Transverse colon (tissue), 4 donors: ENCODE data around the gene FGD4. TPM values are rescaled to one million over a fixed set of nuclear protein-coding genes. Genes with fewer than 3 reads are reported as not detected.
"Not testable (repeated sequence)": the region's sequence is repeated elsewhere in the genome, so short reads cannot be mapped to it uniquely, and the experiment has no call there.

Experiments
- DNase-seq: peaks from one replicate; pipeline ENCODE4 v3.0.0-alpha.2; 2019
- H3K27ac ChIP-seq, 4 donors: fragments of 200-600 bp; sonication (generic); 2 replicates each; pipeline ENCODE4 v1.5.1; 2016 to 2018; ENCODE audit warnings: inconsistent platforms in 4 of 4
- H3K27me3 ChIP-seq: fragments of 200-600 bp; sonication (generic); 2 replicates; pipeline ENCODE4 v1.5.1; 2017; ENCODE audit warnings: inconsistent platforms
- H3K36me3 ChIP-seq, 4 donors: fragments of 200-600 bp; sonication (generic); 2 replicates each; pipeline ENCODE4 v1.5.1; 2017 to 2019; ENCODE audit warnings: inconsistent platforms in 4 of 4
- H3K4me1 ChIP-seq, 4 donors: fragments of 200-600 bp; sonication (generic); 2 replicates each; pipeline ENCODE4 v1.5.1; 2017 to 2020; ENCODE audit warnings: inconsistent platforms in 4 of 4
- H3K4me3 ChIP-seq, 4 donors: fragments of 200-600 bp; sonication (generic); 1 replicate in 1 of 4; 2 replicates in 3 of 4; pipeline versions ENCODE4 v1.5.1 to v1.6.1; 2017 to 2019; ENCODE audit warnings: inconsistent platforms in 4 of 4
- H3K9me3 ChIP-seq, 2 donors: fragments of 200-600 bp; sonication (generic); 2 replicates each; pipeline ENCODE4 v1.5.1; 2017 to 2019; ENCODE audit warnings: inconsistent platforms in 2 of 2
- CTCF ChIP-seq, 5 experiments: fragments of 200-600 bp in 3 of 5; fragments of 450-650 bp in 2 of 5; sonication (generic) in 3 of 5; IDR thresholded peaks; 1 replicate in 2 of 5; 2 replicates in 3 of 5; pipeline ENCODE4 v1.5.1; 2016 to 2017; ENCODE audit warnings: antibody characterized with exemption in 5 of 5, inconsistent platforms in 3 of 5, mild to moderate bottlenecking in 2 of 5, moderate library complexity in 1 of 5
- EP300 ChIP-seq: sonication (generic); formaldehyde crosslinking; IDR thresholded peaks from one replicate; pipeline ENCODE4 v1.6.1; 2017; ENCODE audit warnings: antibody characterized with exemption, low read depth
- POLR2A ChIP-seq: fragments of 450-650 bp; IDR thresholded peaks from one replicate; pipeline ENCODE4 v1.6.1; 2016; ENCODE audit warnings: antibody characterized with exemption, mild to moderate bottlenecking, moderate library complexity
- POLR2AphosphoS5 ChIP-seq, 3 donors: sonication (generic); formaldehyde crosslinking; IDR thresholded peaks; one replicate each; pipeline ENCODE4 v1.6.1; 2016; ENCODE audit warnings: antibody characterized with exemption in 3 of 3
- WGBS, 2 donors: methylation state at CpG; one replicate each; pipeline ENCODE4 v1.1.5; 2018; ENCODE audit warnings: low coverage in 1 of 2; 5-methylcytosine and 5-hydroxymethylcytosine counted together
- in situ Hi-C, 4 donors: fragments of 200-750 bp; cut with MboI; loops; one replicate each; pipeline versions ENCODE4 v1.15.0 to v1.15.1; 2017; ENCODE audit warnings: low sequenced_read_pairs in 3 of 4, low pct_ligation_motif_present in 1 of 4, low pct_unique_long_range_greater_than_20kb in 1 of 4
- intact Hi-C: fragments of 100-400 bp; cut with DNase I; formaldehyde crosslinking; loops from one replicate; pipeline ENCODE4 v1.15.1; 2023; ENCODE audit warnings: low total_unique reads
- total RNA-seq, 4 donors: library from RNA; depleted of rRNA; stranded (reverse); fragments of >200 nt; gene quantifications; one replicate each; pipeline ENCODE4 v1.1.0, GENCODE V29; 2016

Gene FGD4
- total RNA-seq, 4 donors from 2014 or later, result 80.2 to 132 (median 98.2) TPM

GRCh38 chr12:32505067-32505945 lies 105.9 kb downstream of the FGD4 start:
- Histone ChIP-seq H3K4me3 (no peak overlapping the region), H3K27ac (no peak overlapping the region), H3K27me3 (no peaks in the 10 kb centered on the region), H3K36me3 (no peaks in the 10 kb centered on the region), H3K4me1 (peaks cover 0 to 26% (median 3%) of the 10 kb centered on the region in 4 donors), H3K9me3 (no peaks in the 10 kb centered on the region)
- WGBS, 2 donors, result 60 to 73% methylated on average over 11 to 12 of the region's 12 CpGs
- intact Hi-C loops (no loop called here), in situ Hi-C loops (no loop called here)
- DNase-seq, result no peak
- TF ChIP-seq POLR2A (no peak), CTCF (IDR thresholded peaks at IDR 0.05) (no peak), POLR2AphosphoS5 (IDR thresholded peaks at IDR 0.05) (no peak), EP300 (no peak)

GRCh38 chr12:32507096-32507941 lies 108.0 kb downstream of the FGD4 start:
- intact Hi-C loops, H3K27ac ChIP-seq, H3K9me3 ChIP-seq, in situ Hi-C loops, H3K4me3 ChIP-seq, H3K36me3 ChIP-seq, H3K27me3 ChIP-seq, DNase-seq: not testable (repeated sequence)
- H3K4me1 ChIP-seq, result peaks cover 0 to 10% (median 5%) of the 10 kb centered on the region in 4 donors
- 72 to 79% methylated on average over 6 of the region's 8 CpGs for WGBS, 2 donors

- 50% methylated on average over 3 of the region's 3 CpGs; no CpG with 5 or more reads in 1 of the 2 donors for WGBS, 2 donors
- in situ Hi-C loops, result no loop called here
Observed at GRCh38 chr12:32507942-32508320, 108.6 kb downstream of the FGD4 start.

GRCh38 chr12:32508626-32509025 lies 109.3 kb downstream of the FGD4 start:
- Histone ChIP-seq H3K4me1 (peaks cover 0 to 17% (median 8%) of the 10 kb centered on the region in 4 donors), H3K27me3 (no peaks in the 10 kb centered on the region), H3K27ac (no peak overlapping the region), H3K4me3 (no peak overlapping the region), H3K9me3 (no peaks in the 10 kb centered on the region), H3K36me3 (no peaks in the 10 kb centered on the region)
- no peak for DNase-seq
- in situ Hi-C loops (no loop called here), intact Hi-C loops (no loop called here)
- WGBS, 2 donors, result 87 to 96% methylated on average over 3 of the region's 3 CpGs
- TF ChIP-seq POLR2AphosphoS5 (IDR thresholded peaks at IDR 0.05) (no peak), POLR2A (no peak)

More at GRCh38 chr12:32507942-32508320, 108.6 kb downstream of the FGD4 start:
- no peak for TF ChIP-seq POLR2AphosphoS5 (IDR thresholded peaks at IDR 0.05)
- TF ChIP-seq CTCF (IDR thresholded peaks at IDR 0.05), result no peak
- no peak for TF ChIP-seq POLR2A
- no peak for TF ChIP-seq EP300
- Histone ChIP-seq H3K36me3 (no peaks in the 10 kb centered on the region), H3K27ac (no peak overlapping the region), H3K4me1 (peaks cover 0 to 13% (median 5%) of the 10 kb centered on the region in 4 donors), H3K9me3 (no peaks in the 10 kb centered on the region), H3K27me3 (no peaks in the 10 kb centered on the region), H3K4me3 (no peak overlapping the region)
- DNase-seq, result no peak
- intact Hi-C loops, result no loop called here
